GM18505 (cell line): Measurements from ENCODE around the gene CTSE.

Experiments
- ATAC-seq: cut with Tn5 transposase; IDR thresholded peaks from one replicate; pipeline ENCODE4 v1.9.1; 2021; ENCODE audit not compliant: unreplicated experiment
- POLR2A ChIP-seq: IDR thresholded peaks from 4 replicates; pipeline ENCODE4 v1.6.1; 2011; ENCODE audit warnings: borderline replicate concordance; ENCODE audit not compliant: insufficient read depth, insufficient read length; ENCODE audit errors: extremely low read depth

CTSE gene

GRCh38 chr1:205977402-205978014, 46.2 kb downstream of the CTSE start:
- no peak for TF ChIP-seq POLR2A
- no peak for ATAC-seq

- no peak for ATAC-seq
These were observed 46.8 kb downstream of the CTSE start for GRCh38 chr1:205976708-205977401.

DNA sequence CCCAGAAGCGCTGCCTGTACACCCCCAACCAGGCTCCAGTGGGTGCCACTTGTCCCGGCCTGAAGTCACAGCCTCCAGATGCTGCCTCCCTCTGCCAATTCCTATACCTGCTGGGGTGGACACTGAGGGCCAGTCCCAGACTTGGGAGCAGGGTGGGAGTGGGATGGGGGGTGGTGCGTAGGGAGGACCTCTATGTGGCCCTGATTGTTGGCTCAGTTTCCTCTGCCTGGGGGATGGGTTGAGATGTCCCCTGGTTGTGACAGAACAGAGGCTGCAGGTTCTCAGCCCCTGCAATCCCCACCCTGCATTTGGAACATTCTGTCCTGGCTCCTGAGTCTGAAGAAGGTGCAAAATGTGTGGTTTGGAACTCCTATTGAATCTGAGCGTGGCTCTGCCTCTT, 47.7 kb downstream of the CTSE start:
- ATAC-seq, result no peak
- no peak for TF ChIP-seq POLR2A

More at GRCh38 chr1:205976708-205977401, 46.8 kb downstream of the CTSE start:
- TF ChIP-seq POLR2A, result no peak

DNA sequence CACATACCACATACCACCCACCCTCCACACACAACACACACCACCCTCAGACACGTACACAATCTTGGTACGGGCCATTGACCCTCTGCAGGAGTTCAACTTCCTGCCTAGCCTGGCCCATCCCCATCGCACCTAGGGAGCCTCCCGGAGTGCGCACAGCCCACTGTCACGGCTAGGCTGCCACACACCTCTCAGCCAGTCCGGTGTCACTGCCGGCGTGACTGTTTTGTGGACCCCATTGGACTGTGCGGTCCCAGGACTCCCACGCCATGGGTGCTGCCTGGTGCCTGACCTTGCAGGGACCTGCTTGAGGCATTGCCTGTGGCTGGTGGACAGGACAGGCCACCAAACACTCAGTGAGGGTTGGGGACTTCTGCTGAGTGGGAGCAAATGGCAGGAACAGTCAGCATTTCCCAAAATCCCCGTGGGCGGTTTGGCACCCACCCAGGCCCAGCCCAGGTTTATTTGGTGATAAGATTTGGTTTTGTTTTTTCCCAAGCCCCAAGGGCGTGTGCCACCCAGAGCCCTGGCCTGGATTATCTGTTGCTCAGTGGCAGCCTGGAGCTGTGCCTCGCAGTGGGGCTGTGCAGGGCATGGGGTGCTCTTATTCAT, 48.2 kb downstream of the CTSE start:
- no peak for TF ChIP-seq POLR2A
- no peak for ATAC-seq

- no peak for ATAC-seq
- no peak for TF ChIP-seq POLR2A
These were observed 49.0 kb downstream of the CTSE start for GRCh38 chr1:205974712-205975111.

DNA sequence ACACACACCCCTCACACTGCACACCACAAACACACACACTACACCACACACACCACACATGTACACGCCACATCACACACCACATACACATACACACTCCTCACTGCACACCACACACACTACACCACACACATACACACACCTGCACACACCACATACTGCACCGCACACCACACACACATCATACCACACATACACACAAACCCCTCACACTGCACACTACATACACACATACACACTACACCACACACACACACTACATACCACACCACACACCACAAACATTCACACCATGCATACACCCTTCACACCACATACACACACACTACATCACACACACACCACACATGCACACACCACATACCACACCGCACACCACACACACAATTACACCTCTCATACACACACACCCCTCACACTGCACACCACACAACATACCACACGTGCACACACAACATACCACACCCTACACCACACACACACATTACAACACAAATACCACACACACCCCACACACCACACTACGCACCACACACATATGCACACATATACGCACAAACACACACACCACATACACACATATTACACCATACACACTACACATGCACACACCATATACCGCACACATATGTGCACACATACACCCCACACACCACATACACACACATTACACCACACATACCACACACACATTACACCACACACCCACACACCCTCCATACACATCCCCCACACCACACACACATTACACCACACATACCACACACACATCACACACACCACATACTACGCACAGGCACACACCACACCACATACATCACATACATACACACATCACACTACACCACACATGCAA, 50.1 kb downstream of the CTSE start:
- no peak for TF ChIP-seq POLR2A
- ATAC-seq, result no peak

- no peak for TF ChIP-seq POLR2A
- no peak for ATAC-seq
These were observed 51.1 kb downstream of the CTSE start for GRCh38 chr1:205972491-205973168.

- no peak for ATAC-seq
- no peak for TF ChIP-seq POLR2A
These were observed 51.6 kb downstream of the CTSE start for GRCh38 chr1:205972081-205972480.

DNA sequence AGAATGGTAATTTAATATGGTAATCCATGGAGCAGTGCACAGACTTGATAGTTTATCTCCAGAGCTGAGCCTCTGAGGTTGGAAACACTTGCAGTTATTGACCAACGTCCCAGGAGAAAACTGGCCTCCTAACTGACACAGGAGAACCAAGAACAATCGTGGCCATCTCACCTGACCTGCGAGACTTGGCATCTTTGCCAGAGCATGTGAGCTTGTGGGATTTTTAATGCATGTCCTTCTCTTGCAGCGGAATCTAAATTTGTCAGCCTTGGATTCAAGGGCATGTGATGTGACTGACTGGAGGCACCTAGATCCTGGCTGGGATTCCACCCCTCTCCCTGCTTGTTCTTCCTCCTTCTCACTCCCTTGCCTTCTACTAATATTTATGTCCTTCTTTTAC, 52.6 kb downstream of the CTSE start:
- no peak for ATAC-seq
- TF ChIP-seq POLR2A, result no peak

- no peak for ATAC-seq
- no peak for TF ChIP-seq POLR2A
These were observed 53.2 kb downstream of the CTSE start for GRCh38 chr1:205970486-205970885.

DNA sequence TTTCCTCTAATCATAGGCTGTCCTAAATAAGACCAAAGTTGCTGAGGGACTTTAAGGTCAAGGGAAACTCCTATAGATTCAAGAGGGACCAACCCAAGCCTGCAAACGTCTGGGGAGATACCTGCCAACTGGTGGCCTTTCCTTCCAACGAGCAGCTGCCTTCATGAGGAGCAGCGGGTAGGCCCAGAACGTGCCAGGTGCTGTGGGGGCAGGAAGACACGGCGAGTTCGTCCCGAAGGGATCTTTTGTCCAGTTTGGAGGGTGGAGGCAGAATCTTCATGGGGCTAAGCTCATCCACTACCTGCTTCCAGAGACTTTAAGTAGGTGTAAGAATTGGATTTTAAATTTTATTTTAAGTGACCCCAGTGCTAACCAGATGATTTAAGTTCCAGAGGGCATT, 54.5 kb downstream of the CTSE start:
- no peak for ATAC-seq
- TF ChIP-seq POLR2A, result no peak

- no peak for ATAC-seq
- no peak for TF ChIP-seq POLR2A
These were observed 56.0 kb downstream of the CTSE start for GRCh38 chr1:205967554-205968335.
